ENCODE data around the gene MRM2.

Gene MRM2

GRCh38 chr7:2215851-2216250 lies 26.2 kb downstream of the MRM2 start:
- H3K27ac ChIP-seq, result no peak overlapping the region
- TF ChIP-seq ZFX (IDR thresholded peaks at IDR 0.05; ENCODE audit: borderline replicate concordance), result no peak
- TF ChIP-seq CTCF (IDR thresholded peaks at IDR 0.05), result no peak

GRCh38 chr7:2214636-2215035 lies 27.4 kb downstream of the MRM2 start:
- H3K27ac ChIP-seq, result no peak overlapping the region
- TF ChIP-seq CTCF (IDR thresholded peaks at IDR 0.05) (no peak), ZFX (IDR thresholded peaks at IDR 0.05; ENCODE audit: borderline replicate concordance) (no peak)

GRCh38 chr7:2213551-2214215 lies 28.3 kb downstream of the MRM2 start:
- no peak for TF ChIP-seq ZFX (IDR thresholded peaks at IDR 0.05; ENCODE audit: borderline replicate concordance)
- no peak for TF ChIP-seq CTCF (IDR thresholded peaks at IDR 0.05)
- H3K27ac ChIP-seq, result no peak overlapping the region

GRCh38 chr7:2212906-2213305 lies 29.1 kb downstream of the MRM2 start:
- no peak for TF ChIP-seq ZFX (IDR thresholded peaks at IDR 0.05; ENCODE audit: borderline replicate concordance)
- no peak for TF ChIP-seq CTCF (IDR thresholded peaks at IDR 0.05)
- no peak overlapping the region for H3K27ac ChIP-seq

- TF ChIP-seq CTCF (IDR thresholded peaks at IDR 0.05) (no peak), ZFX (IDR thresholded peaks at IDR 0.05; ENCODE audit: borderline replicate concordance) (no peak)
- H3K27ac ChIP-seq, result no peak overlapping the region
These were observed 30.1 kb downstream of the MRM2 start for GRCh38 chr7:2211926-2212325.

- no peak overlapping the region for H3K27ac ChIP-seq
- no peak for TF ChIP-seq ZFX (IDR thresholded peaks at IDR 0.05; ENCODE audit: borderline replicate concordance)
These were observed 30.6 kb downstream of the MRM2 start for GRCh38 chr7:2211259-2211880.

- TF ChIP-seq CTCF (IDR thresholded peaks at IDR 0.05) (no peak), ZFX (IDR thresholded peaks at IDR 0.05; ENCODE audit: borderline replicate concordance) (no peak)
These were observed 31.3 kb downstream of the MRM2 start for GRCh38 chr7:2210551-2211258.

More at GRCh38 chr7:2210551-2211258, 31.3 kb downstream of the MRM2 start:
- no peak overlapping the region for H3K27ac ChIP-seq
